ENCODE data around the gene CCDC102A.
"Not testable (repeated sequence)": the region's sequence is repeated elsewhere in the genome, so short reads cannot be mapped to it uniquely, and the experiment has no call there.

Gene CCDC102A

DNA sequence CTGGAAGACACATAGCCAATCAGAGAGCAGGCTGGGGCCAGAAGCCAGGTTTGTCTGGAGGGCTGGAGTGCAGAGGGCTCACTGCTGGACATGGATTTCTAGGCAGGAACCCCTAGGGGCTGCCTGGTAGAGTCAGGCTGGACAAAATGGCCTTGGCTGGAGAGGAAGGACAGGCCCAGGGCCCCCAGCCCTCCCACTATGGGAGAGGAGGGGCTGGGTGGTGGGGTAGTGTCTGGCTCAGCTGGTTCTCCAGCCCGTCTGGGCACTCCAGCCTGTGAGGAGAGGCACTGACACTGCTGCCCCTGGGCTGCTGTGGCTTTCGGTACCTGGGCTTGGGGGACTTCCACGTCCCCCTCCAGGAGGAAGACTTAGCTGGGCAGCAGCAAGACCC lies 28.3 kb downstream of the CCDC102A start:
- no peak overlapping the region for H2AFZ ChIP-seq (ENCODE audit: low read length, unreplicated experiment)
- no peaks in the 10 kb centered on the region for H3K4me1 ChIP-seq (ENCODE audit: control insufficient read depth, insufficient read depth, low read length, unreplicated experiment)

DNA sequence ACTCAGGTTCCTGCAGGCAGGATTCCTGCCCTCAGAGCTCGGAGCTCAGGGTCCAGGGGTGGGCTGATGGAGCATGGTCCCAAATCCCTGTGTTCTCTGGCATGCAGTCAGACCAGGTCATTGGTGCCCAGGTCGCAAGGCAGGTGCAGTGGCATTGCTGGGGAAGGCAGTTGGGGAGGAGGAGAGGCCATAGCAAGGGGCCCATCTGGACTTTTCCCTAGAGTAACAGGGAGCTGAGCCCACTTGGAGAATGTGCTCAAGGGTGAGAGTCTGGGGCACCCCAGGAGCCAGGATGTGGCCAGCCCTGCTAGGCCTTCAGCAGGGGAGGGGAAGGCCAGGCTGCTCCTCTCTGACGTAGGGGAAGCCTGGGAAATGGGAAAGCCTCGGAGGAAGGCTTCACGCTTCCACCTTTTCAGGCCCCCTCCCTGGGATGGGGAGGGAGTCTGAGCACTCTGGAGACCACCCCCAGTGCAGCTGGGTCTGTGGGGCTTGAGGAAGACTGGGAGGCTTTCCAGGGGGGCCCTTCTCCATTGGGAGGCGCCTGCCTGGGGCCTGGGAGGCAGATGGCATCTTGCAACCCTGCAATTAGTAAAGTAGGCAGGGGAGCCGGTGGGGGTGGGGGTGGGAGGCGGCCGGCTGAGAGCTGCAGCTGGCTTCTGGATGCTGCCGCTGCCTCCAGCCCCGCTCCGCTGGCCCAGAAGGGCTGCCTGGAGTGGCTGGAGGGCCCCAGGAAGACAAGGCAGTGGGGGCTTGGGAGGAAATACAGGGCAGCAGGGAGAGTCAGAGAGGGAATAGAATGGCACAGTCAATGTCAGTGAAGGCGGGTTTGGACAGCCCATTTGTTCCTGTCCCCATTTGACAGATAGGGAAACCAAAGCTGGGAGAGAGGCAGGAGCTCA lies 29.0 kb downstream of the CCDC102A start:
- no peaks in the 10 kb centered on the region for H3K4me1 ChIP-seq (ENCODE audit: control insufficient read depth, insufficient read depth, low read length, unreplicated experiment)

More for the DNA sequence above, 28.3 kb downstream of the CCDC102A start:
- H3K4me3 ChIP-seq (ENCODE audit: low read depth, low read length), result no peak overlapping the region
- no peaks in the 10 kb centered on the region for H3K27me3 ChIP-seq (ENCODE audit: insufficient read depth, low read length)
- H3K79me2 ChIP-seq (ENCODE audit: control insufficient read depth, insufficient read depth, low read length, unreplicated experiment), result no peaks in the 10 kb centered on the region
- H3K27ac ChIP-seq (ENCODE audit: low read depth, low read length), result no peak overlapping the region
- H3K36me3 ChIP-seq (ENCODE audit: insufficient read depth, low read length), result no peaks in the 10 kb centered on the region

DNA sequence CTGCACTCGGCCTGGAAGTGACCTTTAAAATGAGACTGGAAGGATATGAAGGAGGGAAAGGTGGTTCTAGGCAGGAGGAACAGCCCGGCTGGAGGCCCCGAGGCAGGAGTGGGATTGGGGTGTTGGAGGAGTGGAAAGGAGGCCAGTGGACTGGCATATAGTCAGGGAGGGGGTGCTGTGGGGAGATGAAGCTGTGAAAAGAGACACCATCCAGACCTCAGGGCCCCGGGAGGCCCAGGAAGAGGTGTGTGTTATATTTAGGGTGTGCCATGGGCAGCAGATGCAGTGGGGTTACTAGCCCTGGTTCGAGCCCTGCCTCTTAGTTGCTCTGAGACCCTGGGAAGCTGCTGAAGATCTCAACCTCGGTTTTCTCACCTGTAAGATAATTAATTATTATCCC lies 31.2 kb downstream of the CCDC102A start:
- H3K79me2 ChIP-seq (ENCODE audit: control insufficient read depth, insufficient read depth, low read length, unreplicated experiment), result no peaks in the 10 kb centered on the region
- H3K4me3 ChIP-seq (ENCODE audit: low read depth, low read length), result no peak overlapping the region
- H3K27me3 ChIP-seq (ENCODE audit: insufficient read depth, low read length), result no peaks in the 10 kb centered on the region
- no peak overlapping the region for H2AFZ ChIP-seq (ENCODE audit: low read length, unreplicated experiment)
- H3K36me3 ChIP-seq (ENCODE audit: insufficient read depth, low read length), result no peaks in the 10 kb centered on the region
- H3K4me1 ChIP-seq (ENCODE audit: control insufficient read depth, insufficient read depth, low read length, unreplicated experiment), result no peaks in the 10 kb centered on the region
- H3K27ac ChIP-seq (ENCODE audit: low read depth, low read length), result no peak overlapping the region

More for the DNA sequence above, 29.0 kb downstream of the CCDC102A start:
- no peak overlapping the region for H3K27ac ChIP-seq (ENCODE audit: low read depth, low read length)
- H3K79me2 ChIP-seq (ENCODE audit: control insufficient read depth, insufficient read depth, low read length, unreplicated experiment), result no peaks in the 10 kb centered on the region
- H3K36me3 ChIP-seq (ENCODE audit: insufficient read depth, low read length), result no peaks in the 10 kb centered on the region
- H3K4me3 ChIP-seq (ENCODE audit: low read depth, low read length), result no peak overlapping the region
- no peak overlapping the region for H2AFZ ChIP-seq (ENCODE audit: low read length, unreplicated experiment)
- H3K27me3 ChIP-seq (ENCODE audit: insufficient read depth, low read length), result no peaks in the 10 kb centered on the region

DNA sequence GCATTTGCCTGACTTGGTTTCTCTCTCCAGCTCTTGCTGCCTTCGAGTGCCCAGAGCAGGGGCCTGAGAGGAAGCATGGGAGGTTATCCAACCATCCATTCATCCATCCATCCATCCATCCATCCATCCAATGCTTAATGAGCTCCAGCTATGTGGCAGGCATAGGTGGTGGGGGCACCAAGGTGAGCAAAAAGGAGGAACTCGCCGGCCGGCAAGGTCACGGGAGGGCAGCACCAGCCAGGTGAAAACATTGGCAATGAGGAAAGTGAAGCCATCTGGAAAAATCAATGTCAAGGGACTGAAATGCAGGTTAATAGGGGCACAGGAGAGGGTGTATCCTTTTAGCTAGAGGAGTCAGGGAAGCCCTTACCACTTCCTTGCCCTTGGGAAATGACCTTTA lies 31.9 kb downstream of the CCDC102A start:
- H3K79me2 ChIP-seq (ENCODE audit: control insufficient read depth, insufficient read depth, low read length, unreplicated experiment), result no peaks in the 10 kb centered on the region
- H3K27me3 ChIP-seq (ENCODE audit: insufficient read depth, low read length), result no peaks in the 10 kb centered on the region
- H3K4me3 ChIP-seq (ENCODE audit: low read depth, low read length), result no peak overlapping the region

DNA sequence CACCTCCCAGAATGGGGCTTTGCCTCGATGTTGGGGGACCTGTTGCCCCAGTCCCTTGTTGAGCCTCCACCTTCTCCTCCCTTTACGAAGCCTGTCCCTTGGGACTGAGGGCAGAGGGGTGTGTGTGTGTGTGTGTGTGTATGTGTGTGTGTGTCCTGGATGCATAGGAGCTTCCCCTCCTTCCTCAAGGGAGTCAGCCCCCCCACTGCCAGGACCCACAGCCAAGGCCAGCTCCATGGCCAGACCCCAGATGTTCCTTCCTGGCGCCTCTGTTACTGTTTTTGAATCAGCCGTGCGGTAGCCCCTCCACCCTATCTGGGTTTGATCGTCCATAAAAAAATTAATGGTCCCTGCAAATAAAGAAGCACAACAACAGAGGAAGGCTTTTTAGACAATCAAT lies 32.4 kb downstream of the CCDC102A start:
- Histone ChIP-seq H3K27ac (ENCODE audit: low read depth, low read length) (no peak overlapping the region), H3K4me3 (ENCODE audit: low read depth, low read length) (no peak overlapping the region), H3K79me2 (ENCODE audit: control insufficient read depth, insufficient read depth, low read length, unreplicated experiment) (no peaks in the 10 kb centered on the region), H2AFZ (ENCODE audit: low read length, unreplicated experiment) (no peak overlapping the region), H3K36me3 (ENCODE audit: insufficient read depth, low read length) (no peaks in the 10 kb centered on the region), H3K27me3 (ENCODE audit: insufficient read depth, low read length) (no peaks in the 10 kb centered on the region), H3K4me1 (ENCODE audit: control insufficient read depth, insufficient read depth, low read length, unreplicated experiment) (no peaks in the 10 kb centered on the region)

More for the DNA sequence above, 31.9 kb downstream of the CCDC102A start:
- Histone ChIP-seq H3K27ac (ENCODE audit: low read depth, low read length) (no peak overlapping the region), H3K4me1 (ENCODE audit: control insufficient read depth, insufficient read depth, low read length, unreplicated experiment) (no peaks in the 10 kb centered on the region), H2AFZ (ENCODE audit: low read length, unreplicated experiment) (no peak overlapping the region), H3K36me3 (ENCODE audit: insufficient read depth, low read length) (no peaks in the 10 kb centered on the region)

DNA sequence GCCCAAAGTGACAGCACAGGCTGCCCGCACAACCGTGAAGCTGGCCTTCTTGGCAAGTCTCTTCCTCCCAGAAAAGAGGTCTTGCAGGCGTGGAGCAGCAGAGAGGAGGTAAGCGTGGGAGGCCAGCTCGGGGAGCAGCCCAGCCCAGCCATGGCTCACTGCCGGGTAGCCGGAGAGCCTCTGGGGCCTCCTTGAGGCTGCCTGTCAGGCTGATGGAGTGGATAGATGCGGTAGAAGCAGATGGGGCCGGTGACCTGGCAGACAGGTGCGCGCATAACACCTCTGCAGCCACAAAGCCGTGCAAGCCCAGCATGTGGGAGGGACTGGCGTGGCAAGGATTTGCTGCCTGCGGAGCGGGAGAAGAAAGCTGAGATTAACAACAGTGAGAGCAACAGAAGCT lies 33.0 kb downstream of the CCDC102A start:
- Histone ChIP-seq H3K36me3 (ENCODE audit: insufficient read depth, low read length) (no peaks in the 10 kb centered on the region), H2AFZ (ENCODE audit: low read length, unreplicated experiment) (no peak overlapping the region), H3K79me2 (ENCODE audit: control insufficient read depth, insufficient read depth, low read length, unreplicated experiment) (no peaks in the 10 kb centered on the region), H3K4me1 (ENCODE audit: control insufficient read depth, insufficient read depth, low read length, unreplicated experiment) (no peaks in the 10 kb centered on the region), H3K4me3 (ENCODE audit: low read depth, low read length) (no peak overlapping the region), H3K27ac (ENCODE audit: low read depth, low read length) (no peak overlapping the region), H3K27me3 (ENCODE audit: insufficient read depth, low read length) (no peaks in the 10 kb centered on the region)

DNA sequence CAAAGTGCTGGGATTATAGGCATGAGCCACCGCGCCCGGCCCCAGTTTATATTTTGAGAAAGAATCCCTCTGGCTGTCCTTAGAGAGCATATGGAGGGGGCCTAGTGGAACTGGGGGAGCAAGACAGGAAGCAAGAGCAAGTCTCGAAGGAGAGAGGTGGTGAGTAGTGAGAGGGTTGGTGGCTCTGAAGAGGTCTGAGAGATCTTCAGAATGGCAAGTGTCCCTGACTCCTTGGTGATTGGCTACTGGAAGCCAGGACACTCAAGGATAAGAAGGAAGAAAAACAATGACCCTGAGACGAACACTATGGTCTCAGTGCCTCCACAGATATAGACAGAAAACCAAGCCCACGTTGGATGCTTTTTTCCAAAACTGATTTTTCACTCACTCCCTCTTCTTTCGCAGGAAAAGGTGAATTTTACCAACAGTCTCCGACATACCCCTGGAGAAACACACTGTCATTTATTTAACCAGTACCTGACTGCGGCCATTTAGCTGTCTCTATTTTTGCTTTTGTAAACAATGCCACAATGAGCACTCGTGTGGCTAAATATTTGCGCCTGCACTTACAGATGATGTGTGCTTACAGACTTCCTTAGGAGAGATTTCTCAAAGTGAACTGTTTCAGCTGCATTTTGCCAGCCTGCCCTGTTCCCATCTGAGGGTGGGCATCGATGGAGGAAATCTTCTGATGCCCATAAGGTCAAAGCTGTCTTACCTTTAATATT lies 34.2 kb downstream of the CCDC102A start:
- no peaks in the 10 kb centered on the region for H3K79me2 ChIP-seq (ENCODE audit: control insufficient read depth, insufficient read depth, low read length, unreplicated experiment)
- no peaks in the 10 kb centered on the region for H3K27me3 ChIP-seq (ENCODE audit: insufficient read depth, low read length)
- H3K27ac ChIP-seq (ENCODE audit: low read depth, low read length), result no peak overlapping the region
- no peaks in the 10 kb centered on the region for H3K4me1 ChIP-seq (ENCODE audit: control insufficient read depth, insufficient read depth, low read length, unreplicated experiment)
- no peak overlapping the region for H3K4me3 ChIP-seq (ENCODE audit: low read depth, low read length)
- no peak overlapping the region for H2AFZ ChIP-seq (ENCODE audit: low read length, unreplicated experiment)
- no peaks in the 10 kb centered on the region for H3K36me3 ChIP-seq (ENCODE audit: insufficient read depth, low read length)

DNA sequence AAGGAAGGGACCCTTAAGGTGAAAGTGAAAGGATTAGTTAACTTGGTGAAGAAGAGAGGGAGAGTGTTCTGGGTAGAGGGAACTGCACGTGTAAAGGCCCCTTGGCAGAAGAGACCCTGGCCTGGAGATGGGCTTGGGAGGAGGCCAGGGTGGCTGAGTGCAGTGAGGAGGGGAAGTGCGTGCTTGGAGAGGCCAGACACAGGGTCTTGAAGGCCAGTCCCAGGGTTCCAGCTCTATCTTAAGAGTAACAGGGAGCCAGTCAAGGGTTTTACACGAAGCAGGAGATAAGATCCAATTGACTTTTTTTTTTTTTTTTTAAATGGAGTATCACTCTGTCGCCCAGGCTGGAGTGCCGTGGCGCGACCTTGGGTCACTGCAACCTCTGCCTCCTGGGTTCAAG lies 34.9 kb downstream of the CCDC102A start:
- no peak overlapping the region for H3K27ac ChIP-seq (ENCODE audit: low read depth, low read length)
- H3K79me2 ChIP-seq (ENCODE audit: control insufficient read depth, insufficient read depth, low read length, unreplicated experiment), result no peaks in the 10 kb centered on the region
- no peak overlapping the region for H3K4me3 ChIP-seq (ENCODE audit: low read depth, low read length)
- no peaks in the 10 kb centered on the region for H3K36me3 ChIP-seq (ENCODE audit: insufficient read depth, low read length)
- H3K27me3 ChIP-seq (ENCODE audit: insufficient read depth, low read length), result no peaks in the 10 kb centered on the region
- no peak overlapping the region for H2AFZ ChIP-seq (ENCODE audit: low read length, unreplicated experiment)
- H3K4me1 ChIP-seq (ENCODE audit: control insufficient read depth, insufficient read depth, low read length, unreplicated experiment), result no peaks in the 10 kb centered on the region

DNA sequence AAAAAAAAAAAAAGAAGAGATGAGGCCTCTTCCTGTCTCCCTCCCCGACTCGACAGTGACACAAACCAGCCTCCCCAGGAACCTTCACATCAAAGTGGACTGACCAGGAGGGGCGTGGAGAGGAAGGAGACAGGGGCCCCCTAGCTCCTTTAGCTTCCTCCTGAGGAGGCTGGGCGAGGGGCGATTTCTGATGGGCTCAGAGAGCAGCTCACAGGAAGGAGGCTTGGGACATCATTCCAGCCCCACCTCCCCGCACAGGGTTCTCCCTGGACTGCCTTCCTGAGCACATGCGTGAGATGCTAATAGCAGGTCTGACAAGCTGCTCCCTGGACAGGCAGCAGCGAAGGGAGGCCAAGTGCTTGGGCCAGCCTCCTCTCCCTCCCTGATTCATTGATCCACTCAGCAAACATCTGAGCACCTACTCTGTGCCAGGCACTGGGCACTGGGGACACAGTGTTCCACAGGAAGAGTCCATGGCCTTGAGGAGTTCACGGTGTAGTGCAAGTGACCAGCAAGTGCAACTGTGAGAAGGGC lies 35.7 kb downstream of the CCDC102A start:
- Histone ChIP-seq H3K79me2 (ENCODE audit: control insufficient read depth, insufficient read depth, low read length, unreplicated experiment) (no peaks in the 10 kb centered on the region), H2AFZ (ENCODE audit: low read length, unreplicated experiment) (no peak overlapping the region), H3K27me3 (ENCODE audit: insufficient read depth, low read length) (no peaks in the 10 kb centered on the region), H3K27ac (ENCODE audit: low read depth, low read length) (no peak overlapping the region), H3K36me3 (ENCODE audit: insufficient read depth, low read length) (no peaks in the 10 kb centered on the region), H3K4me1 (ENCODE audit: control insufficient read depth, insufficient read depth, low read length, unreplicated experiment) (no peaks in the 10 kb centered on the region), H3K4me3 (ENCODE audit: low read depth, low read length) (no peak overlapping the region)

DNA sequence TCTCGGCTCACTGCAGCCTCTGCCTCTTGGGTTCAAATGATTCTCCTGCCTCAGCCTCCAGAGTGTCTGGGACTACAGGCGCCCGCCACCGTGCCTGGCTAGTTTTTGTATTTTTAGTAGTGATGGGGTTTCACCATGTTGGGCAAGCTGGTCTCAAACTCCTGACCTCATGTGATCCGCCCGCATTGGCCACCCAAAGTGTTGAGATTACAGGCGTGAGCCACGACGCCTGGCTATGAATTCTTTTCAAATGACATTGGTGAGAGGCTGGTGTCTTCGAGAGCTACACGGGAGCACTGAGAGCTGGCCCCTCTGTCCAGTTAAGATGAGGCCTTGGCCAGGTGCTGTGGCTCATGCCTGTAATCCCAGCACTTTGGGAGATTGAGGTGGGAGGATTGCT lies 36.4 kb downstream of the CCDC102A start:
- H3K79me2 ChIP-seq (ENCODE audit: control insufficient read depth, insufficient read depth, low read length, unreplicated experiment); H2AFZ ChIP-seq (ENCODE audit: low read length, unreplicated experiment); H3K36me3 ChIP-seq (ENCODE audit: insufficient read depth, low read length); H3K4me3 ChIP-seq (ENCODE audit: low read depth, low read length); H3K27ac ChIP-seq (ENCODE audit: low read depth, low read length); H3K27me3 ChIP-seq (ENCODE audit: insufficient read depth, low read length); H3K4me1 ChIP-seq (ENCODE audit: control insufficient read depth, insufficient read depth, low read length, unreplicated experiment): not testable (repeated sequence)
